Activated CD8-positive, alpha-beta T cell treated with anti-CD3 and anti-CD28 coated beads for 36 hours (primary cell): ENCODE data around the gene PRKG1. TPM values are rescaled to one million over a fixed set of nuclear protein-coding genes. Genes with fewer than 3 reads are reported as not detected.

Source experiments
- ATAC-seq: fragments of 200-7000 bp; cut with Tn5 transposase; one replicate; pipeline ENCODE4 v1.10.0; 2021; ENCODE audit warnings: mild to moderate bottlenecking, moderate library complexity
- CTCF ChIA-PET: fragments of 350-600 bp; sonication (Branson Sonifier 250); formaldehyde crosslinking; loops from one replicate; lab custom pipeline; 2021; ENCODE audit warnings: antibody characterized with exemption; lab: Charles Lee
- POLR2A ChIA-PET: fragments of 350-600 bp; sonication (Branson Sonifier 250); formaldehyde crosslinking; loops from one replicate; lab custom pipeline; 2021; ENCODE audit warnings: antibody characterized with exemption; lab: Charles Lee
- DNase-seq: peaks from one replicate; pipeline ENCODE4 v3.0.0-alpha.2; 2020
- H3K27ac Mint-ChIP-seq: one replicate; pipeline ENCODE4 v1.8.0; 2021; ENCODE audit warnings: mild to moderate bottlenecking, mixed read lengths
- H3K27me3 Mint-ChIP-seq: one replicate; pipeline ENCODE4 v1.8.0; 2021; ENCODE audit warnings: mixed read lengths
- H3K36me3 Mint-ChIP-seq: one replicate; pipeline ENCODE4 v1.8.0; 2021; ENCODE audit warnings: low read depth, mixed read lengths
- H3K4me1 Mint-ChIP-seq: one replicate; pipeline ENCODE4 v1.8.0; 2021; ENCODE audit warnings: low read depth, mixed read lengths
- H3K4me3 Mint-ChIP-seq: one replicate; pipeline ENCODE4 v1.8.0; 2021; ENCODE audit warnings: mild to moderate bottlenecking, moderate library complexity, mixed read lengths
- H3K9me3 Mint-ChIP-seq: one replicate; pipeline ENCODE4 v1.8.0; 2021; ENCODE audit warnings: mixed read lengths
- CTCF ChIP-seq: fragments of 200-600 bp; IDR thresholded peaks from one replicate; pipeline ENCODE4 v1.8.0; 2022; ENCODE audit warnings: antibody characterized with exemption, mild to moderate bottlenecking
- intact Hi-C: fragments of 100-400 bp; cut with micrococcal nuclease; formaldehyde crosslinking; loops from one replicate; pipeline ENCODE4 v1.10.0; 2022
- total RNA-seq, 2 experiments: library from RNA; stranded (reverse); gene quantifications; one replicate each; pipeline ENCODE4 v1.2.3, GENCODE V29; 2021

Gene PRKG1
- total RNA-seq, 2 experiments from 2014 or later: not detected

DNA sequence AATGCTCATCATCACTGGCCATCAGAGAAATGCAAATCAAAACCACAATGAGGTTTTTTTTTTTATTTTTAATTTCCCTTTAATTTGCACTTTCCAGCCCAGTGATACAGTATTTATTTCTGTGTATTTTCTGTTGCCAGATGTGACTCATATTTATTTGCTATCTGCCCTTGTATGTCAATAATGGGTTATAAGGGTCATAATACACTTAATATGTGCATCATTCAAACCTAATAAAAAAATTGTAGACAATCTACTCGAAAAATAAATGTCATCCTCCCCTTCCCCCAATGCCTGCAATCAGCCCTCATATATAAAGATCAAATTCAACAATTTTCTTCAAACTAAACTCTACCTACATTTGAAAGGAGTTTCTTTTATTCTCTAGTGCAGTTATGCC lies 470.6 kb downstream of the PRKG1 start:
- POLR2A ChIA-PET: no interaction called here
- CTCF ChIA-PET: no interaction called here
- Mint-ChIP-seq H3K27ac (no peak overlapping the region), H3K4me3 (no peak overlapping the region), H3K9me3 (no peaks in the 10 kb centered on the region), H3K36me3 (no peaks in the 10 kb centered on the region), H3K4me1 (no peaks in the 10 kb centered on the region), H3K27me3 (no peaks in the 10 kb centered on the region)
- ATAC-seq: no peak
- no peak for DNase-seq
- intact Hi-C loops: no loop called here
- TF ChIP-seq CTCF: no peak

GRCh38 chr10:51547941-51548340 lies 473.7 kb downstream of the PRKG1 start:
- Mint-ChIP-seq H3K4me3 (no peak overlapping the region), H3K27me3 (no peaks in the 10 kb centered on the region), H3K27ac (no peak overlapping the region), H3K9me3 (no peaks in the 10 kb centered on the region), H3K4me1 (no peaks in the 10 kb centered on the region), H3K36me3 (no peaks in the 10 kb centered on the region)
- CTCF ChIA-PET: no interaction called here
- ATAC-seq: no peak
- POLR2A ChIA-PET: no interaction called here
- intact Hi-C loops: no loop called here
- TF ChIP-seq CTCF: no peak
- DNase-seq: no peak

GRCh38 chr10:51552879-51553278 lies 478.6 kb downstream of the PRKG1 start:
- ChIA-PET POLR2A (no interaction called here), CTCF (no interaction called here)
- Mint-ChIP-seq H3K36me3 (no peaks in the 10 kb centered on the region), H3K4me1 (no peaks in the 10 kb centered on the region), H3K9me3 (no peaks in the 10 kb centered on the region), H3K27ac (no peak overlapping the region), H3K4me3 (no peak overlapping the region), H3K27me3 (peaks cover 1% of the 10 kb centered on the region)
- intact Hi-C loops: no loop called here
- DNase-seq: no peak
- TF ChIP-seq CTCF: no peak
- ATAC-seq: no peak

GRCh38 chr10:51564896-51565510 lies 490.7 kb downstream of the PRKG1 start:
- POLR2A ChIA-PET: no interaction called here
- Mint-ChIP-seq H3K27me3 (no peaks in the 10 kb centered on the region), H3K27ac (no peak overlapping the region), H3K4me1 (no peaks in the 10 kb centered on the region), H3K36me3 (no peaks in the 10 kb centered on the region), H3K9me3 (no peaks in the 10 kb centered on the region), H3K4me3 (no peak overlapping the region)
- CTCF ChIA-PET: no interaction called here
- ATAC-seq (no peak), DNase-seq (no peak)
- intact Hi-C loops: no loop called here
- TF ChIP-seq CTCF: no peak

DNA sequence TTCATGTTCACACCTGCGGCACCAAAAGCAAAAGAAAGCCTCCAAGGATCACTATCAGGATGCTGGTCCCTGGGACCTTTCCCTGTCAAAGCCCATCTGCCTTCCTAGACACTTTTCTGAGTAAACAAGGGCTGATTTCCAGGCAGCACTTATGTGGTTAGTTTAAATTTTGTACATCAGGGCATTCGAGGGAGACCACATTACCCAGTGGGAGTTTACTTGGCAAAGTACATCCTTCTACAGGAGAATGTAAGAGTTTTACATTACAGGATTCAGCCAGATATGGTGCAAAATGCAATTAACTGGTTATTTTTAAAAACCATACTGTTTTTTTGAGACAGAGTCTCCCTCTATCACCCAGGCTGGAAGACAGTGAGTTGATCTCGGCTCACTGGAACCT lies 493.0 kb downstream of the PRKG1 start:
- no peaks in the 10 kb centered on the region for H3K36me3 Mint-ChIP-seq
- DNase-seq (no peak), ATAC-seq (no peak)
- POLR2A ChIA-PET: no interaction called here
- no peaks in the 10 kb centered on the region for H3K4me1 Mint-ChIP-seq
- H3K27ac Mint-ChIP-seq: no peak overlapping the region
- CTCF ChIA-PET: no interaction called here
- no peaks in the 10 kb centered on the region for H3K27me3 Mint-ChIP-seq
- peaks cover 1% of the 10 kb centered on the region for H3K9me3 Mint-ChIP-seq
- no peak overlapping the region for H3K4me3 Mint-ChIP-seq
- intact Hi-C loops: no loop called here
- TF ChIP-seq CTCF: no peak
